Kidney epithelial cell (primary cell): ENCODE measurements around the gene SLC22A16. TPM values are rescaled to one million over a fixed set of nuclear protein-coding genes. Genes with fewer than 3 reads are reported as not detected.

ENCODE experiments used
- DNase-seq: peaks from one replicate; pipeline ENCODE4 v3.0.0-alpha.2; 2010; ENCODE audit warnings: low read depth
- H3K27me3 ChIP-seq: 2 replicates; pipeline ENCODE4 v1.6.0; 2011; ENCODE audit warnings: low read length; ENCODE audit not compliant: control insufficient read depth, insufficient read depth
- H3K36me3 ChIP-seq: 2 replicates; pipeline ENCODE4 v1.5.1; 2011; ENCODE audit warnings: low read length; ENCODE audit not compliant: control insufficient read depth, insufficient read depth
- H3K4me3 ChIP-seq: 2 replicates; pipeline ENCODE4 v1.5.1; 2011; ENCODE audit warnings: low read depth, mild to moderate bottlenecking, control low read depth, low read length
- CTCF ChIP-seq: IDR thresholded peaks from 2 replicates; pipeline ENCODE4 v1.5.1; 2011; ENCODE audit warnings: mild to moderate bottlenecking, moderate library complexity, low read length, control low read depth, inconsistent platforms; ENCODE audit not compliant: insufficient read depth, poor library complexity, severe bottlenecking
- total RNA-seq: library from RNA; depleted of rRNA; stranded (reverse); fragments of >200 nt; gene quantifications from 2 replicates; pipeline ENCODE4 v1.2.3, GENCODE V29; 2015

SLC22A16 gene
- total RNA-seq, 1 donor from 2014 or later, result 0.71 TPM

DNA sequence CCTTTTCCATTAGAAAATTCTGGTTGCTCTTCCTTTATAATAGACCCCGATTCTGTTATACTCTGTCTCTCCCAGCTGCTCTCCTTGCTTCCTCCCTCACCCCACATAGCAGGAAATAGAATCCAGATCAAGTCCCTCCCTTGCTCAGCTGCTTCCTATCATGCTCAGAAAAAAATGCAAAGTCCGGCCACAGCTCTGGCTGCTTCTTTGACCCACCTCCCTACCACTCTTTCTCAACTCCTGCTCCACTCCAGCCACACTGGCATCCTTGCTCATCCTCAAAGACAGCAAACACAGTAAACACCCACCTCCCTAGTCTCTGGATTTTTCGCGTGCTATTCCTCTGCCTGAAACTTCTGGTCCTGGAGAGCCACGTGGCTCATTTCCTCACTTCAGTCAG lies 9.1 kb upstream of the SLC22A16 start:
- no peak for TF ChIP-seq CTCF
- DNase-seq, result no peak
- Histone ChIP-seq H3K36me3 (no peaks in the 10 kb centered on the region), H3K4me3 (no peak overlapping the region), H3K27me3 (no peaks in the 10 kb centered on the region)

DNA sequence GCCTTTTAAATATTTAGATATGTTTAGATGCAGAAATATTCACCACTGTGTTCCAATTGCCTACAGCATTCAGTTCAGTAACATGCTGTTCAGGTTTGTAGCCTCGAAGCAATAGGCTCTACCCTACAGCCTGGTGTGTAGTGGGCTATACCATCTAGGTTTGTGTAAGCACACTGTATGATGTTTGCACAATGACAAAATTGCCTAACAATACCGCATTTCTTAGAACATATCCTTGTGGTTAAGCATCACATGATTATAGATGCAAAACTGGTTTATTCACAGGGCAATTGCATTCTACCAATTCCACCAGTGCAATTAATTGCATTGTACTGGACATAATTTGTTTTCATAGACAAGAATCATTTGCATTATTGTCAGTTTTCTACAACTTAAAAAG lies 7.9 kb upstream of the SLC22A16 start:
- Histone ChIP-seq H3K4me3 (no peak overlapping the region), H3K36me3 (no peaks in the 10 kb centered on the region), H3K27me3 (no peaks in the 10 kb centered on the region)
- TF ChIP-seq CTCF, result no peak
- no peak for DNase-seq

DNA sequence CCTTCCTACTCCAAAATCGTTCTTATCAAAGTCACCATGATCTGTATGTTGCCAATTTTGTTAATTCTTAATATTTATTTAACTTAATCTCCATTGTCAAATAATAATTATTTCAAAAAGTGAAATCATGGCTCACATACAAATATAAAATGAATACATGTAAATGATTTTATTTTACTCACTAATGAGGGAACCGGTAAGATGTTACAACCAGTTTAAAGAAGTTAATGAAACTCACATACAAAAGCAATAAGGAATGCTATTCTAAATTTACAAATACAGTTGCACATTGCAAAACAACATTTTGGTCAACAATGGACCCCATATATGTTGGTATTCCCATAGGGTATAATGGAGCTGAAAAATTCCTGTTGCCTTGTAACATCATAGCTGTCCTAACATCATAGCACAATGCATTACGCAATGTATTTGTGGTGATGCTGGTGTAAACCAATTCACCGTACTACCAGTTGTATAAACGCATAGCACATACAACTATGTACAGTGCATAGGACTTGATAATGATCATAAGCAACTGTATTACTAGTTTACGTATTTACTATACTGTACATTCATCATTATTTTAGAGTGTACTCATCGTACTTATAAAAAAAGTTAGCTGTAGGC lies 6.5 kb upstream of the SLC22A16 start:
- H3K4me3 ChIP-seq, result no peak overlapping the region
- no peak for TF ChIP-seq CTCF
- DNase-seq, result no peak
- no peaks in the 10 kb centered on the region for H3K36me3 ChIP-seq
- H3K27me3 ChIP-seq, result no peaks in the 10 kb centered on the region

GRCh38 chr6:110481081-110481480 lies 4.7 kb upstream of the SLC22A16 start:
- no peak for TF ChIP-seq CTCF
- peaks cover 5% of the 10 kb centered on the region for H3K27me3 ChIP-seq

DNA sequence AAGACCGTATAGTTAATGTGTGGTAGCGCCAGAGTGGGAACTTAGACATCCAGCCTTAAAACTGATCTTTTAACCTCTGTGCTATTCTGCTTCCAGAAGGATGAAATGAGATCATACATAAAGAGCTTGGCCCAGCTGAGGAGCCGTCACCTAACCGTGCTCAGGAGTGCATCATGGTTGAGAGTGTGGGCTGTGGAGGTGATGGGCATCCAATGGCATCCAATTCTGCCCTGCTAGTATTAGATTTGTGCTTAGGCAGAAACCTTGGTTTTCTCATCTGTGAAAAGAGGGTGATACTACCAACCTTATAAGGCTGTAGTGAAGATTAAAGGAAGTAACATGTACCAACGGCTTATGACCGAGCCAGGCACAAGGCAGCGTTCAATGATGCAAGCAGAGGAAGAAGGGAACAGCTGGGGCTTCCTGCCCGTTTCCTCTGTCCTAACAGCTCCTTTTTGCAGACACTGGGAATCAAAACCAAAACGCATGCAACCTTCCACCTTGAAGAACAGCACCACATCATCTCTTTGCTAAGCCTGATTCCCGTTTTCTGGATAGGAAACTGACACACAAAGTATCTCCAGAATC lies 1.3 kb downstream of the SLC22A16 start:
- peaks cover 8% of the 10 kb centered on the region for H3K27me3 ChIP-seq
- no peak overlapping the region for H3K4me3 ChIP-seq
- H3K36me3 ChIP-seq, result no peaks in the 10 kb centered on the region
- DNase-seq, result no peak
- TF ChIP-seq CTCF, result no peak

More at GRCh38 chr6:110481081-110481480, 4.7 kb upstream of the SLC22A16 start:
- H3K36me3 ChIP-seq, result no peaks in the 10 kb centered on the region
- no peak overlapping the region for H3K4me3 ChIP-seq
- no peak for DNase-seq

DNA sequence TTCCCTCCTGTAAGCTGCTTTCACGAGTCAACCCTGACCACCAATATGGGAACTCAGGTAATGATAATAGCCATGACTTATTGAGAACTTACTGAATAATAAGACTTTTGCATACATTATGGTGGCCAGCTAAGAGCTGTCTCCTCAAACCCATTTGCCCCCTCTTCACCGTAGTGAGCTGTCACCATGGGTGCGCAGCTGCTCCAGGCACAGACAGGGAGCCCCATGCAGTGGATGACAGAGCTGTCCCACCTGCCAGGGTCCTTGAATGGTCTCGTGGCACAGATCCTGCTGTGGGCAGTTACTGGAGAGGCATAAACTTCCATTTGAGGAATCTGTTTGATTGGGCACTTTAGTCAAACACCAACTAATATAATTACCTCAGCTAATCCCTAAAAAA lies 1.9 kb downstream of the SLC22A16 start:
- H3K27me3 ChIP-seq, result peaks cover 8% of the 10 kb centered on the region
- H3K36me3 ChIP-seq, result no peaks in the 10 kb centered on the region
- no peak overlapping the region for H3K4me3 ChIP-seq
- DNase-seq, result no peak
- no peak for TF ChIP-seq CTCF
